Activated naive CD8-positive, alpha-beta T cell treated with anti-CD3 and anti-CD28 coated beads, Interleukin-2, amount 50 U/mL, for 24 hours (primary cell): ENCODE measurements around the gene TAF1B.
A peak's percentile ranks its signal among the peaks of the same experiment; 100 is the strongest.

ENCODE experiments used
- ATAC-seq: fragments of 150-1000 bp; cut with Tn5 transposase; one replicate; pipeline ENCODE4 v1.10.0; 2021
- DNase-seq: peaks from one replicate; pipeline ENCODE4 v3.0.0; 2021
- H3K27ac Mint-ChIP-seq: one replicate; pipeline ENCODE4 v1.8.0; 2021; ENCODE audit warnings: mild to moderate bottlenecking, mixed read lengths
- H3K27me3 Mint-ChIP-seq: one replicate; pipeline ENCODE4 v1.8.0; 2021; ENCODE audit warnings: mixed read lengths
- H3K36me3 Mint-ChIP-seq: one replicate; pipeline ENCODE4 v1.8.0; 2021; ENCODE audit warnings: low read depth, mixed read lengths
- H3K4me1 Mint-ChIP-seq: one replicate; pipeline ENCODE4 v1.8.0; 2021; ENCODE audit warnings: mixed read lengths
- H3K4me3 Mint-ChIP-seq: one replicate; pipeline ENCODE4 v1.8.0; 2021; ENCODE audit warnings: mild to moderate bottlenecking, moderate library complexity, mixed read lengths
- H3K9me3 Mint-ChIP-seq: one replicate; pipeline ENCODE4 v1.8.0; 2021; ENCODE audit warnings: mixed read lengths

TAF1B gene

DNA sequence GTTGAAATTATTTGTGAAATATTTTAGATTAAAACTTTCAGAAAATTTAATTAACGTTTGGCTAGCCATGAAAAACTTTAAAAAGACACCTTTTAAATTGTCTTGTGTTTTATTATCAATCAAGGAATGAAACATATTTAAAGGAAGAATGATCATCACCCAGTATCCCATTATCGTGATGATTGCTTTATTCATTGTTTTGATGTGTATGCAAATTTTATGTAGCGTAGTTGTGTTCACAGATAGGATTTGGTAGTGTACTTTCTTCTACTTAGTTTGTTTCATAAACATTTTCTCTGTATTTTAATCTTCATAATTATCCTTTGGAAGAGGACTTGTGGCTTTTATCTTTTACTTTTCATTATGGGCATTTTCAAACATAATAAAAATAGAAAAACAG is 116.0 kb downstream of the TAF1B start:
- DNase-seq (no peak), ATAC-seq (no peak)
- Mint-ChIP-seq H3K4me3 (no peak overlapping the region), H3K27ac (no peak overlapping the region), H3K27me3 (peaks cover 21% of the 10 kb centered on the region), H3K9me3 (no peaks in the 10 kb centered on the region), H3K4me1 (no peaks in the 10 kb centered on the region), H3K36me3 (no peaks in the 10 kb centered on the region)

- ATAC-seq: no peak
- no peak overlapping the region for H3K4me3 Mint-ChIP-seq
- no peak overlapping the region for H3K27ac Mint-ChIP-seq
- DNase-seq: no peak
- H3K4me1 Mint-ChIP-seq: peaks cover 6% of the 10 kb centered on the region
- no peaks in the 10 kb centered on the region for H3K36me3 Mint-ChIP-seq
- H3K27me3 Mint-ChIP-seq: peaks cover 15% of the 10 kb centered on the region
- H3K9me3 Mint-ChIP-seq: no peaks in the 10 kb centered on the region
Observed at GRCh38 chr2:9961013-9961412, 117.7 kb downstream of the TAF1B start.

- Mint-ChIP-seq H3K4me3 (no peak overlapping the region), H3K9me3 (no peaks in the 10 kb centered on the region), H3K36me3 (no peaks in the 10 kb centered on the region), H3K27me3 (peaks cover 1% of the 10 kb centered on the region), H3K4me1 (peaks cover 6% of the 10 kb centered on the region), H3K27ac (no peak overlapping the region)
- no peak for ATAC-seq
- no peak for DNase-seq
Observed at GRCh38 chr2:9964334-9964980, 121.2 kb downstream of the TAF1B start.

DNA sequence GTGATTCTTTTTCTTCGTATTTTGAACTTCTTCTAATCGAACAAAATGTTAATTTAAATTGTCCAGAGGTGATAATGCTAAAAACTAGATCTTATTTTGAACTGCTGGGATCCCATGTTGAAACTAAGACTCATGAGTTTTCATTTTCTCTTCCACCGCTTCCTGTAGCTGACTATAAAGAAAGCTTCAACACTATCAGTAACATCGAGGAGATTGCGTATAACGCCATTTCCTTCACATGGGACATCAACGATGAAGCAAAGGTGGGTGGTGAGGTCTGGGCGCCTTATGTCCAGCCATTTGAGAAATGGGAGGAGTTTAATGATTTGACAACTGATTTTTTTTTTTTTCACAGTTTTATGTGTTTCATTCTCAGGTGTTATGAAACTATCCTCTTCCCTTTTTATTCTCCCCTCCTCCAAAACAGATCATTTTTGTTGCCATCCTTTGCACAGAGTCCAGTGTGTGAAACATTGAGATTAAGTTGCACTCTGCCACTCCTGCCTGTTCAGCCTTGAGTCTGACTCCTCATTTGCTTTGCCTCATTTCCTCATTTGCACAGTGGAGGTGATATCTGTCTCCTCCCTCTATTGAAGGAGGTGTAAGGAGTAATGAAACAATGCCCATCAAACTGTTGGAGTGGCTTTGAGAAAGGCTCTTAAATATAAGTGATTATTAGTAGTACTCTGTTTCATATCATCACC is 122.0 kb downstream of the TAF1B start:
- Mint-ChIP-seq H3K4me1 (peaks cover 6% of the 10 kb centered on the region), H3K27me3 (peaks cover 1% of the 10 kb centered on the region), H3K9me3 (no peaks in the 10 kb centered on the region), H3K27ac (no peak overlapping the region), H3K4me3 (no peak overlapping the region), H3K36me3 (no peaks in the 10 kb centered on the region)
- DNase-seq: no peak
- no peak for ATAC-seq

- peaks cover 6% of the 10 kb centered on the region for H3K4me1 Mint-ChIP-seq
- H3K36me3 Mint-ChIP-seq: no peaks in the 10 kb centered on the region
- H3K27ac Mint-ChIP-seq: no peak overlapping the region
Observed at GRCh38 chr2:9966491-9967022, 123.3 kb downstream of the TAF1B start.

DNA sequence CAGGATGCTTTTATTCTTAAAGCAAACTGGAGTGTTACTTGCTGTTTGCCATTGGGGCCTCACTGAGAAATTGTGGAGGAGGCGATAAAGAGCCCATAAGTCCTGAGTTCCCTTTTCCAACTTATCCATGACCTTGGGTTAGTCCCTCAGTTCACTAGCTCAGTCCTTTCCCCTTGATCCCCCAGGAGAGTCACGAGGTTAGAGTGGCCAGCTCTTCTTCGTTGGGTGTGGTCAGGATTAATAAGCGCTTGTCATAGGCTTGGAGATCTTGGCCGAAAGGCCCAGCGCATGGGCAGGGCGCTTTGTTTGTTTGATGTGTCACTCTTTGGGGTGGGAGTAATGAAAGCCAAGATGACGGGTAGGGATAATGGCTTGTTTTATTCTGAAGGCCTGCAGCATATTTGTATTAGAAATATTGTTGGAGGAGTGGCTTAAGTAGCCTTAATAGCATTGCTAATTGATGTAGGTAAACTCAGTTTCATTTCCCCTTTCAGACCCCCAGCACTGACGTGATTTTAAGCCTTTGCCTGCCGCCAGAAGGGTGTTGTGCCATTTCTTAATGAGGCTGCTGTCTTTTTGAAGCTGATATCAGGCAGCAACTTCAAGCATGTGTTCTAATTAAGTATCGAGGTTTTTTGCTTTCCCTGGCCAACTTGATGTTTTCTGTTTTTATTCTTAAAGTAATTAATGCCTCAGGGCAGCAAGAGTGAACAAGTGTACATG is 123.9 kb downstream of the TAF1B start:
- no peaks in the 10 kb centered on the region for H3K27me3 Mint-ChIP-seq
- ATAC-seq (no peak), DNase-seq (no peak)
- H3K27ac Mint-ChIP-seq: no peak overlapping the region
- H3K4me3 Mint-ChIP-seq: no peak overlapping the region
- no peaks in the 10 kb centered on the region for H3K36me3 Mint-ChIP-seq
- peaks cover 6% of the 10 kb centered on the region for H3K4me1 Mint-ChIP-seq
- H3K9me3 Mint-ChIP-seq: no peaks in the 10 kb centered on the region

More at GRCh38 chr2:9966491-9967022, 123.3 kb downstream of the TAF1B start:
- peaks cover 1% of the 10 kb centered on the region for H3K27me3 Mint-ChIP-seq
- no peak for DNase-seq
- no peak overlapping the region for H3K4me3 Mint-ChIP-seq
- ATAC-seq: no peak
- H3K9me3 Mint-ChIP-seq: no peaks in the 10 kb centered on the region

DNA sequence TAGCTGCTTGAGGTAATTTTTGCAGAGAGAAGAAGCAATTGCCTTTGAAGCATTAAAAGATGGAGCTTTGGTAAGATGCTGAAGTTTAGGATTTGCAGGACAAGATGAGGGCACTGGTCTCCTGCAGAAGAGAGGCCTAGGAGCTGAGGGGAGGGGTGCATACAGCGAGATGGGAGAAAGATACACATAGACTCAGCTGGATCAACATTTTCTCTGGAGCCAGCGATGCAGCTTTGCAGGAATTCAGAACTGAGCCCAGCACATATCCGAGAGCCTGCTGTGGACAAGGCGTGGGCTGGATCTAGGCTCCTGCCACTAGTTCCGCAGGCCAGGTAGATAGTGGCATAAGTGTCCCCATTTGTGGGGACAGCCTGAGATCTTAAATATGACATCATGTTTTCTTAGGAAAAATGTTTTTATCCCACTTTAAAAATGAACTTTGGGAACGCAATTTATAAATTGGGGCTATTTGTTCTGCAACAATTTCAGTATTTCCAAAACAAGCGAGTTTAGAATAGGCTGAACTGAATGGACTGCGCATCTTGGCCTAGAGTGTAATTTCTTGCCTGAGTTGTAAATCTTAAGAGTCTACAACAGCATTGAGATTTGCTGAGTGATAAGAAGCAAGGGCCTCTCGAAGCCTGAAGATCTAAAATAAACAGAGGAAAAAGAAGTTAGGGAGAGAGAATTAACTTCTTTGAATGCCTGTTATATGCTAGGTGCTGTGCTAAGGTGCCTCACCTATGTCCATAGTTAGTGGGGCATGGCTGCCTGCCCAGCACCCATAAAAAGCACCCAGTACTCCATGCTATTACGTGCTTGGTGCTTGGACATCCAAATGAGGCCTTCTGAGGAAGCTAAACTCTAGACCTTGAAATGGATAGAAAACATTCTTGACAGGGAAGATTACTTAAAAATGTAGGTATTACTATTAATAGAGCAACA is 125.6 kb downstream of the TAF1B start:
- no peaks in the 10 kb centered on the region for H3K27me3 Mint-ChIP-seq
- no peaks in the 10 kb centered on the region for H3K36me3 Mint-ChIP-seq
- DNase-seq: no peak
- H3K9me3 Mint-ChIP-seq: no peaks in the 10 kb centered on the region
- no peak for ATAC-seq
- no peak overlapping the region for H3K4me3 Mint-ChIP-seq
- peaks cover 20% of the 10 kb centered on the region for H3K4me1 Mint-ChIP-seq
- no peak overlapping the region for H3K27ac Mint-ChIP-seq

DNA sequence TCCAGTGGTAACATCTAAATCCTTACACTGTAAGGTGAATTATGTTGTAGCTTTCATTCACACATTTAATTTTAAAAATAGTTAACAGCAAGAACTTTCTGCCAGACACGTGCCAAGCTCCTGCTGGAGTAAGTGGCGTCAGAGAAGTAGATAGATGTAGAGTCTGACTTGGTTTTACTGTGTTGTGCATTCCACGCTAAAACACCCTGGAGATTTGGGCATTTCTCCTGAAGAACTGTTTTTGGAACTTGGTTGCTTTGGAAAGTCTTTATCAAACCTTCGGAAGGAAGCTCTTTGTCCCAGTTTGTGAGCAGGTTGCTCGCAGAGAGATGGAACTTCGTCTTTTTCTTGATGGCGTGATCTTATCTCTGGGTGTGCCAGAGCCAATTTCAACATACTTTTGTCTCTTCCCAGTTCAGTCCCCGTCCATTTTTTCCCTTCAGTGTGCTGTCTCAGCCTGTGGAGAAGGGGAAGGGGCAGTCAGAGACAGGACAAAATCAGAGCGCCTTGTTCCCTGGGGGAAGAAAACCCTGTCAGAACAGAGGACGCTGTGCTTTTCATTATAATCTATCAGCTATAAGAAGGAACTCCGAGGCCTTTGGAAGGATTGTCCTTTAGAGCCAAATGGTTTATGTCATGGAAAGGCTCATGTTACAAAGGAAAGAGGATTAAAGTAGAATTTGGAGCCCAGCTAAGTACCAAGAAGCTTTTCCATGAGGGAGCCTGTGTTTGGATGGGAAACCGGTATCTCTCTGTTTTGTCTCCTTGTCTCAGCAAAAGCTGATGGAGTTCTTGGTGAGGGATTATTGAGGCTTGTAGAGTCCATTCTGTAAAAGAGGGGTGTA is 127.1 kb downstream of the TAF1B start:
- Mint-ChIP-seq H3K4me3 (no peak overlapping the region), H3K27me3 (peaks cover 4% of the 10 kb centered on the region), H3K9me3 (no peaks in the 10 kb centered on the region), H3K36me3 (no peaks in the 10 kb centered on the region), H3K27ac (no peak overlapping the region), H3K4me1 (peaks cover 30% of the 10 kb centered on the region)
- no peak for ATAC-seq
- no peak for DNase-seq

GRCh38 chr2:9971105-9971818 is 128.0 kb downstream of the TAF1B start:
- Mint-ChIP-seq H3K4me3 (no peak overlapping the region), H3K4me1 (peaks cover 36% of the 10 kb centered on the region), H3K9me3 (no peaks in the 10 kb centered on the region), H3K27ac (no peak overlapping the region), H3K27me3 (peaks cover 4% of the 10 kb centered on the region), H3K36me3 (no peaks in the 10 kb centered on the region)
- ATAC-seq (no peak), DNase-seq (no peak)

- no peak for ATAC-seq
- H3K36me3 Mint-ChIP-seq: peaks cover 1% of the 10 kb centered on the region
- H3K9me3 Mint-ChIP-seq: no peaks in the 10 kb centered on the region
- no peak for DNase-seq
- no peak overlapping the region for H3K27ac Mint-ChIP-seq
- H3K4me1 Mint-ChIP-seq: peaks cover 42% of the 10 kb centered on the region
- H3K4me3 Mint-ChIP-seq: no peak overlapping the region
- peaks cover 4% of the 10 kb centered on the region for H3K27me3 Mint-ChIP-seq
Observed at GRCh38 chr2:9971890-9972289, 128.6 kb downstream of the TAF1B start.

DNA sequence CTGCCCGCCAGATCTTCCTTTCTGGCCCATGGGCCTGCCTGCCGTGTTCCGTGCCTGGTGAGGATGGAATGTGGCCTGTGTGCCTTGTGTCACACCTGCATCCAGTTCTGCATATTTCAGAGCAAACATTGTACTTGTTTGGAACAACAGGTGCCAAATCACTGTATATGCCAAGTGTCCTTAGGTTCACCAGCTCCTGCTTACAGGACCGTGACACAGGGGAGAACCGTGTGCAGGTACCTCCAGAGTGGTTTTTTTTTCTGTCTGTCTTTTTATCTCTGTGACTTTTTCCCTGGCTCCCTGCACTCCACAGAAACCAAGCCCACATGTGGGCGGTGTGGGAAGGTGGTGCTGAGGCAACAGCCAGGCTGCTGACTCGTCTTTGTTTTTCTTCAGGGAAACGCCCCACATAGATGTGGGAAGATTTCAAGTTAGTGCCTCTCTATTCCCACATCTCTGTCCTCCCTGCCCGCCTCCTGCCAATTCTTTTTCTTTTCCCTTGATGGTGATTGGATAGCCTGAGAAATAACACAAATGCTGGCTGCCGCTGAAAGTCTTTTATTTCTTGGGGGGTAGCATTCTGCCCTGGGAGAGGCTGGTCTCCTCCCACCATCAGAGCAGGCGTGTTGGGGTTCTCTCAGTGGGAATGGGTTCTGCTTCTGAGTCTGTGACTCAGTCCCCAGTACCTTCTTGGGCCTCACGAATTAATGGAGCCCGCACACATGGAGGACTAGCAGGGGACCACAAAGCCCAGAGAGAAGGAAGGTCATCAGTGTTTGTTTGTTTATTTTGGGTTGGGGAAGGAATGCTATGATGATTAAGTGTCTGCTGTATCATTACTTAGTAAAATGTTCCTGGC is 129.6 kb downstream of the TAF1B start:
- peak; percentile 38 for ATAC-seq
- peaks cover 46% of the 10 kb centered on the region for H3K4me1 Mint-ChIP-seq
- no peak overlapping the region for H3K27ac Mint-ChIP-seq
- H3K36me3 Mint-ChIP-seq: peaks cover 1% of the 10 kb centered on the region
- no peaks in the 10 kb centered on the region for H3K9me3 Mint-ChIP-seq
- peak; percentile 27 for DNase-seq
- no peak overlapping the region for H3K4me3 Mint-ChIP-seq
- peaks cover 4% of the 10 kb centered on the region for H3K27me3 Mint-ChIP-seq

- DNase-seq: no peak
- H3K36me3 Mint-ChIP-seq: peaks cover 5% of the 10 kb centered on the region
- H3K27ac Mint-ChIP-seq: no peak overlapping the region
- ATAC-seq: no peak
- peaks cover 4% of the 10 kb centered on the region for H3K9me3 Mint-ChIP-seq
- H3K4me1 Mint-ChIP-seq: peaks cover 51% of the 10 kb centered on the region
- H3K27me3 Mint-ChIP-seq: peaks cover 6% of the 10 kb centered on the region
- H3K4me3 Mint-ChIP-seq: no peak overlapping the region
Observed at GRCh38 chr2:9973690-9974089, 130.4 kb downstream of the TAF1B start.
